ENCODE measurements around the gene SYNGAP1. TPM values are rescaled to one million over a fixed set of nuclear protein-coding genes. Genes with fewer than 3 reads are reported as not detected.

The SYNGAP1 gene
- total and polyA plus RNA-seq, 2 of the 8 experiments (the other 6 are each of a cell fraction or from before 2014, with no cell fraction given) = 31.0 to 101 TPM

DNA sequence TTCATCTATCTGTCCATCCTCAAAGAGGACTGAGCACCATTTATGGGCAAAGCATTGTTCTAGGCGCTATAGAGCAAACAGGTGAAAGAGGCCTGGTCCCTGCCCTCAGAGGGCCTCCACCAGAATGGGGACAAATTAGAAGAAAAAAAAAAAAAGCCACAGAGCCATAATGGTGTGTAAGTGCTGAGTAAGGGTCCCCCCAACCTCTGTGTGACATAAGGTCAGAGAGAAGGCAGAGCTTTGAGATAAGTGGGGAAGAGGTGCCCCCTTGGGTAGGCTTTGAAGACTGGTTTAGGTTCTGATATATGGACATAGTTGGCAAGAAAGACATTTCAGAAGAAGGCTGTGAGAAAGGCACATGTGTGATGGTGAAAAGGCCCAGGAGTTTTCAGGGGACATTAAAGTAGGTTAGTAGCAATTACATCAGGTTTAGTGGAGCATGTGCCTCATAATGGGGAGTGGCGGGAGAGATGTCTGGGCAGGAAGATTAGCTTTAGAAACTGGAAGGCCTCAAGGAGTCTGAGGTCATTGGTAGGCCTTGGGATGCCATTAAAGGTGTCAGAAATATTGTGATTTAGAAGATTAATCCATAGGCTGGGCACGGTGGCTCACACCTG, 19.2 kb downstream of the SYNGAP1 start:
- Histone ChIP-seq H4K5ac (ENCODE audit: insufficient read length, low read depth, low read length) (no peak overlapping the region), H3K14ac (ENCODE audit: insufficient read length) (no peak overlapping the region), H3K36me3 (ENCODE audit: control insufficient read depth in 2 of 4, insufficient read depth in 4 of 4, low read length in 3 of 4) (peaks cover 51 to 89% (median 78%) of the 10 kb centered on the region in 4 experiments), H3K4me2 (ENCODE audit: insufficient read depth in 1 of 2, low read depth in 2 of 2, low read length in 2 of 2) (no peak overlapping the region), H3K9me3 (ENCODE audit: insufficient read depth in 2 of 2, low read depth in 1 of 2, low read length in 1 of 2) (no peaks in the 10 kb centered on the region; a peak in 1 of 4 replicates), H3K4me3 (ENCODE audit: extremely low read depth in 1 of 4, insufficient read depth in 2 of 4, low read depth in 3 of 4, low read length in 4 of 4) (no peak overlapping the region), H2BK15ac (ENCODE audit: low read length) (no peak overlapping the region), H3K79me2 (ENCODE audit: control insufficient read depth in 1 of 2, insufficient read depth in 2 of 2, low read length in 2 of 2) (peaks cover 0 to 24% of the 10 kb centered on the region in 2 experiments; a peak in 2 of 4 replicates), H3K4me1 (replicated peaks in 1 of 4; ENCODE audit: control insufficient read depth in 3 of 4, insufficient read depth in 4 of 4, low read length in 3 of 4) (peaks cover 0 to 1% (median under 1%) of the 10 kb centered on the region in 4 experiments; a peak in 2 of 7 replicates), H3K79me1 (ENCODE audit: low read depth, low read length) (no peaks in the 10 kb centered on the region; the same call in 1 of the 2 replicates), H3K9ac (replicated peaks in 1 of 4; ENCODE audit: extremely low read depth in 1 of 4, low read depth in 3 of 4, low read length in 3 of 4) (no peak overlapping the region), H3K23ac (ENCODE audit: insufficient read length) (no peak overlapping the region), H2BK20ac (ENCODE audit: low read length) (no peak overlapping the region), H2BK5ac (ENCODE audit: low read depth, low read length) (no peak overlapping the region), H3K4ac (replicated peaks; ENCODE audit: insufficient read length, low read depth, low read length) (no peak overlapping the region), H3K56ac (replicated peaks; ENCODE audit: insufficient read length, low read depth, low read length) (no peak overlapping the region), H3K27me3 (replicated peaks in 1 of 4; ENCODE audit: control insufficient read depth in 3 of 4, extremely low read depth in 1 of 4, insufficient read depth in 3 of 4, low read length in 3 of 4) (no peaks in the 10 kb centered on the region), H2AK5ac (ENCODE audit: low read depth, low read length) (no peak overlapping the region), H3K23me2 (ENCODE audit: low read depth, low read length) (no peaks in the 10 kb centered on the region), H4K8ac (ENCODE audit: extremely low read depth, insufficient read depth, low read length) (no peak overlapping the region), H2AFZ (ENCODE audit: low read length) (no peak overlapping the region), H2BK120ac (replicated peaks; ENCODE audit: low read depth, low read length) (no peak overlapping the region), H3K18ac (ENCODE audit: extremely low read depth, low read length) (no peak overlapping the region), H2BK12ac (ENCODE audit: low read depth, low read length) (no peak overlapping the region), H3K27ac (ENCODE audit: low read depth, low read length) (no peak overlapping the region), H4K20me1 (replicated peaks in 1 of 2; ENCODE audit: control insufficient read depth in 1 of 2, insufficient read depth in 2 of 2, low read length in 2 of 2) (peaks cover 4 to 29% of the 10 kb centered on the region in 2 experiments), H4K91ac (replicated peaks; ENCODE audit: insufficient read length, low read length) (no peak overlapping the region)
- DNase-seq (ENCODE audit: low read depth in 1 of 2, low spot score in 2 of 2) = no peak
- no peak for FAIRE-seq
- 94% methylated on average over 3 of the region's 3 CpGs; no CpG with 5 or more reads in 1 of the 2 experiments for WGBS, 2 experiments (ENCODE audit: extremely low coverage in 1 of 2, insufficient coverage in 1 of 2, insufficient read length in 1 of 2, insufficient replicate concordance in 2 of 2, low coverage in 1 of 2, low lambda C conversion rate in 2 of 2, missing lambda C conversion rate in 1 of 2)
- ChIA-PET CTCF (ENCODE audit: partially characterized antibody) (interaction anchor here (0.7 to 4.7 kb wide), 5 partner anchors 9 to 55 kb away, joined by 3 to 22 read pairs (median 6); no protein-coding TSS in a partner anchor), POLR2A (ENCODE audit: partially characterized antibody) (interaction anchor here (1.0 to 14.8 kb wide), 7 partner anchors 8 to 132 kb away, joined by 3 to 381 read pairs (median 5); partner anchors contain the start of genes CUTA and ZBTB9)
- TF ChIP-seq RAD21 (IDR thresholded peaks at IDR 0.05 in 1 of 2, conservative IDR thresholded peaks at IDR 0.05 in 1 of 2; ENCODE audit: low read depth in 2 of 2, low read length in 2 of 2) = no peak
- TF ChIP-seq TAF1 (IDR thresholded peaks at IDR 0.05; ENCODE audit: low read depth, low read length) = no peak
- TF ChIP-seq TEAD4 (IDR thresholded peaks at IDR 0.05; ENCODE audit: low read depth, low read length) = no peak
- TF ChIP-seq MAFK (IDR thresholded peaks at IDR 0.05; ENCODE audit: low read depth, low read length) = no peak
- TF ChIP-seq ATF2 (IDR thresholded peaks at IDR 0.05; ENCODE audit: low read length) = no peak
- no peak for TF ChIP-seq NANOG (IDR thresholded peaks at IDR 0.05; ENCODE audit: insufficient read depth, low read depth, low read length, poor library complexity, severe bottlenecking)
- TF ChIP-seq POLR2AphosphoS5 (IDR thresholded peaks at IDR 0.05; ENCODE audit: low read depth, low read length) = no peak
- TF ChIP-seq NRF1 (IDR thresholded peaks at IDR 0.05; ENCODE audit: low read depth, low read length) = no peak
- TF ChIP-seq SIX5 (IDR thresholded peaks at IDR 0.05; ENCODE audit: low read depth, low read length) = no peak
- TF ChIP-seq SRF (IDR thresholded peaks at IDR 0.05; ENCODE audit: low read depth, low read length) = no peak
- TF ChIP-seq EZH2 (IDR thresholded peaks at IDR 0.05; ENCODE audit: low read depth, low read length, severe bottlenecking) = no peak
